IMR-90 (cell line): ENCODE data around the gene SRMS. TPM values are rescaled to one million over a fixed set of nuclear protein-coding genes. Genes with fewer than 3 reads are reported as not detected.

Source experiments
- ATAC-seq: fragments of 200-7000 bp; cut with Tn5 transposase; 2 replicates; pipeline ENCODE4 v1.9.1; 2020; ENCODE audit warnings: low read depth, mild to moderate bottlenecking, moderate library complexity
- BruUV-seq: library from RNA; stranded (reverse); fragments of 400-500 nt; replicated peaks from 2 replicates; lab custom pipeline; 2021; lab: Mats Ljungman, UMichigan
- CTCF ChIA-PET: fragments of 300-600 bp; formaldehyde crosslinking; extraction: SDS; loops from one replicate; lab custom pipeline; 2021; ENCODE audit warnings: antibody characterized with exemption; lab: Yijun Ruan, JAX
- POLR2A ChIA-PET: fragments of 300-600 bp; sonication (Branson Sonifier 250); formaldehyde crosslinking; loops from one replicate; lab custom pipeline; 2022; ENCODE audit warnings: antibody characterized with exemption; ENCODE audit not compliant: unreplicated experiment; lab: Charles Lee
- DNase-seq: peaks from one replicate; pipeline ENCODE4 v3.0.0; 2013
- H2AFZ ChIP-seq: replicated peaks from 2 replicates; pipeline ENCODE3; 2013; ENCODE audit warnings: low read length, mild to moderate bottlenecking; ENCODE audit not compliant: poor library complexity
- H2AK5ac ChIP-seq: 2 replicates; pipeline ENCODE4 v1.6.1; 2013; ENCODE audit warnings: low read depth, low read length, inconsistent platforms
- H2AK9ac ChIP-seq: replicated peaks from 2 replicates; pipeline ENCODE3; 2013; ENCODE audit warnings: mild to moderate bottlenecking, low read depth, low read length, moderate library complexity; ENCODE audit not compliant: poor library complexity
- H2BK120ac ChIP-seq: 2 replicates; pipeline ENCODE4 v1.6.1; 2013; ENCODE audit warnings: low read depth, low read length, inconsistent platforms
- H2BK15ac ChIP-seq: 3 replicates; pipeline ENCODE4 v1.6.1; 2013; ENCODE audit warnings: low read depth, low read length, inconsistent platforms
- H2BK20ac ChIP-seq: 2 replicates; pipeline ENCODE4 v1.6.1; 2013; ENCODE audit warnings: low read depth, mild to moderate bottlenecking, inconsistent platforms, low read length, moderate library complexity
- H2BK5ac ChIP-seq: 2 replicates; pipeline ENCODE4 v1.6.1; 2013; ENCODE audit warnings: mild to moderate bottlenecking, low read depth, low read length, inconsistent platforms; ENCODE audit not compliant: poor library complexity, severe bottlenecking
- H3K14ac ChIP-seq: replicated peaks from 2 replicates; pipeline ENCODE4 v1.6.1; 2013; ENCODE audit warnings: low read depth, low read length, inconsistent platforms
- H3K18ac ChIP-seq: 2 replicates; pipeline ENCODE4 v1.6.1; 2013; ENCODE audit warnings: low read depth, low read length, control low read depth
- H3K23ac ChIP-seq: 2 replicates; pipeline ENCODE4 v1.6.1; 2013; ENCODE audit warnings: low read depth, low read length, inconsistent platforms
- H3K27ac ChIP-seq: 2 replicates; pipeline ENCODE4 v1.5.1; 2013; ENCODE audit warnings: mild to moderate bottlenecking, control low read depth, low read length; ENCODE audit not compliant: insufficient read depth
- H3K27me3 ChIP-seq: 2 replicates; pipeline ENCODE4 v1.6.1; 2013; ENCODE audit warnings: low read length; ENCODE audit not compliant: control insufficient read depth, insufficient read depth
- H3K36me3 ChIP-seq: 2 replicates; pipeline ENCODE4 v1.6.1; 2013; ENCODE audit warnings: low read length, mixed read lengths; ENCODE audit not compliant: control insufficient read depth, insufficient read depth
- H3K4ac ChIP-seq: 2 replicates; pipeline ENCODE4 v1.6.1; 2013; ENCODE audit warnings: low read depth, low read length, inconsistent platforms
- H3K4me1 ChIP-seq: 2 replicates; pipeline ENCODE4 v1.6.1; 2013; ENCODE audit warnings: low read length, mixed read lengths; ENCODE audit not compliant: control insufficient read depth, insufficient read depth
- H3K4me2 ChIP-seq: 2 replicates; pipeline ENCODE4 v1.6.1; 2013; ENCODE audit warnings: low read depth, mild to moderate bottlenecking, control low read depth, low read length, moderate library complexity
- H3K4me3 ChIP-seq: 2 replicates; pipeline ENCODE4 v1.5.1; 2013; ENCODE audit warnings: low read depth, mild to moderate bottlenecking, control low read depth, low read length, moderate library complexity; ENCODE audit not compliant: insufficient read depth
- H3K56ac ChIP-seq: 2 replicates; pipeline ENCODE4 v1.6.1; 2013; ENCODE audit warnings: low read length, inconsistent platforms; ENCODE audit not compliant: insufficient read depth; ENCODE audit errors: extremely low read depth
- H3K79me1 ChIP-seq, 2 experiments: 2 replicates each; pipeline ENCODE4 v1.6.1; 2013; ENCODE audit warnings: low read length in 2 of 2, inconsistent platforms in 1 of 2, low read depth in 1 of 2
- H3K9ac ChIP-seq: 2 replicates; pipeline ENCODE4 v1.6.1; 2013; ENCODE audit warnings: low read depth, low read length, control low read depth
- H3K9me1 ChIP-seq: 2 replicates; pipeline ENCODE4 v1.6.1; 2013; ENCODE audit warnings: low read length, inconsistent platforms; ENCODE audit not compliant: insufficient read depth
- H3K9me3 ChIP-seq: 2 replicates; pipeline ENCODE4 v1.6.1; 2013; ENCODE audit warnings: low read length; ENCODE audit not compliant: control insufficient read depth, insufficient read depth
- H4K20me1 ChIP-seq: 2 replicates; pipeline ENCODE4 v1.6.1; 2013; ENCODE audit warnings: low read length, inconsistent platforms; ENCODE audit not compliant: insufficient read depth
- H4K5ac ChIP-seq: 2 replicates; pipeline ENCODE4 v1.6.1; 2013; ENCODE audit warnings: mild to moderate bottlenecking, low read depth, low read length, control low read depth
- H4K8ac ChIP-seq, 2 experiments: 2 replicates each; pipeline ENCODE4 v1.6.1; 2013; ENCODE audit warnings: low read depth in 2 of 2, low read length in 2 of 2, control low read depth in 1 of 2, inconsistent platforms in 1 of 2
- H4K91ac ChIP-seq: 2 replicates; pipeline ENCODE4 v1.6.1; 2013; ENCODE audit warnings: low read depth, low read length, inconsistent platforms; ENCODE audit not compliant: insufficient read depth
- BHLHE40 ChIP-seq: fragments of 150-350 bp; IDR thresholded peaks from 2 replicates; pipeline ENCODE4 v1.6.1; 2016; ENCODE audit warnings: mild to moderate bottlenecking, low read depth, low read length
- CEBPB ChIP-seq: IDR thresholded peaks from 2 replicates; pipeline ENCODE4 v1.6.1; 2012; ENCODE audit warnings: low read depth, low read length, improper control_type of control experiment
- CHD1 ChIP-seq: IDR thresholded peaks from 2 replicates; pipeline ENCODE4 v1.6.1; 2012; ENCODE audit warnings: low read depth, low read length, improper control_type of control experiment
- FOS ChIP-seq: fragments of 150-350 bp; IDR thresholded peaks from 2 replicates; pipeline ENCODE4 v1.6.1; 2016; ENCODE audit warnings: low read depth, low read length
- MAFK ChIP-seq: IDR thresholded peaks from 2 replicates; pipeline ENCODE4 v1.6.1; 2012; ENCODE audit warnings: low read depth, low read length, improper control_type of control experiment
- MXI1 ChIP-seq: IDR thresholded peaks from 2 replicates; pipeline ENCODE4 v1.6.1; 2012; ENCODE audit warnings: low read depth, mild to moderate bottlenecking, low read length, moderate library complexity, borderline replicate concordance
- NFE2L2 ChIP-seq: fragments of 150-350 bp; IDR thresholded peaks from 2 replicates; pipeline ENCODE4 v1.6.1; 2016; ENCODE audit warnings: low read depth, mild to moderate bottlenecking, low read length
- RAD21 ChIP-seq: IDR thresholded peaks from 2 replicates; pipeline ENCODE4 v1.6.1; 2012; ENCODE audit warnings: low read length, improper control_type of control experiment
- RCOR1 ChIP-seq: IDR thresholded peaks from 2 replicates; pipeline ENCODE4 v1.6.1; 2012; ENCODE audit warnings: mild to moderate bottlenecking, low read length, improper control_type of control experiment; ENCODE audit not compliant: insufficient replicate concordance
- RFX5 ChIP-seq: IDR thresholded peaks from 2 replicates; pipeline ENCODE4 v1.8.0; 2012; ENCODE audit warnings: low read depth, mild to moderate bottlenecking, low read length, moderate library complexity
- SMC3 ChIP-seq: fragments of 150-350 bp; IDR thresholded peaks from 2 replicates; pipeline ENCODE4 v1.6.1; 2016; ENCODE audit warnings: low read depth, mild to moderate bottlenecking, antibody characterized with exemption, low read length, moderate library complexity
- WGBS, 2 experiments: methylation state at CpG; one replicate each; pipeline versions ENCODE4 v1.1.5 to v1.1.7; 2013; ENCODE audit warnings: missing lambda C conversion rate in 2 of 2; ENCODE audit not compliant: insufficient read length in 1 of 2; ENCODE audit errors: extremely low coverage in 2 of 2; 5-methylcytosine and 5-hydroxymethylcytosine counted together
- dilution Hi-C: fragments of 300-500 bp; cut with HindIII; formaldehyde crosslinking; loops from one replicate; pipeline ENCODE4 v1.14.3; 2018; ENCODE audit warnings: low sequenced_read_pairs; ENCODE audit not compliant: unreplicated experiment
- in situ Hi-C: fragments of 300-500 bp; cut with MboI; formaldehyde crosslinking; loops from 3 replicates; pipeline ENCODE4 v1.14.3; 2019; ENCODE audit warnings: low sequenced_read_pairs, inconsistent platforms, mixed read lengths
- intact Hi-C: fragments of 100-400 bp; cut with micrococcal nuclease; formaldehyde crosslinking; loops from 2 replicates; pipeline ENCODE4 v1.10.0; 2022
- polyA plus RNA-seq, 3 experiments: library from polyadenylated mRNA; depleted of rRNA; stranded (reverse); fragments of >200 nt; gene quantifications; 2 replicates each; pipeline ENCODE4 v1.2.3, GENCODE V29; 2012; ENCODE audit warnings: low replicate concordance in 1 of 3
- total RNA-seq: library from RNA; depleted of rRNA; stranded (reverse); fragments of >200 nt; gene quantifications from 2 replicates; pipeline ENCODE4 v1.2.3, GENCODE V29; 2012
- TF ChIP-seq, protein P1 (sequence below): fragments of 150-350 bp; IDR thresholded peaks from 2 replicates; pipeline ENCODE4 v1.6.1; 2017; ENCODE audit warnings: mild to moderate bottlenecking, antibody characterized with exemption, low read length, low read depth
- TF ChIP-seq, protein P2 (sequence below): conservative IDR thresholded peaks from 2 replicates; pipeline ENCODE4 v1.5.1; 2012; ENCODE audit warnings: mild to moderate bottlenecking, low read depth, low read length, improper control_type of control experiment
- TF ChIP-seq, protein P3 (sequence below): fragments of 150-350 bp; IDR thresholded peaks from 2 replicates; pipeline ENCODE4 v1.6.1; 2016; ENCODE audit warnings: low read depth, mild to moderate bottlenecking, low read length, moderate library complexity, borderline replicate concordance

SRMS gene
- total and polyA plus RNA-seq, 2 of the 4 experiments (the other 2 are of a cell fraction): not detected

DNA sequence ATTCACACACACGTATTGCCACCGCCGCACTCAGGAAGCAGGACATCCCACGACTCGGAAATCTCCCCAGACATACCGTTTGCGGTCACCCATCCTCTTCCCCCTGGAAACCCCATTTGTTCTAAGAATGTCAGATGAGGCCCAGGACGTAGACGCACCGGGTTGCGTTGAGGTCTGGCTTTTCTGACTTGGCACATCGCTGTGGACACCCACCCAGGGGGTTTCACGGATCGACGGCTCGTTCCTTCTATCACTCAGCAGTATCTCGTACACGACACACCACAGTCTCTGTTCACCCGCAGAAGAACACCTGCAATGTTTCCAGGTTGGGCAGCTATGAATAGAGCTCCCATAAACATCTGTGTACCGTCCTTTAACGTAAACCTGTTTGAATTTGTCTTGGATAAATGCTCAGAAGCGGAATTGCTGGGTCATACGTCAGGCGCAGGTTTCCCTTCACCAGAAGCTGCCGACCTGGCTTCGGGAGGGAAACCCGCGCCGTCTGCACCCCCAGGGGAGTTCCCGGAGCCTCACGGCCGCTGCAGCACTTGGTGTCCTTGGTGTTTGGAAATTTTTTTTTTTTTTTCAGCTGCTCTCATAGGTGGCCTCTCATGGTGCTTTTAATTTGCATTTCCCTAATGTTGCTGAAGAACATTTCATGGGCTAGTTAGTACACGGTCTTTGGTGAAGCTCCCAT is 39.3 kb downstream of the SRMS start:
- 93% methylated on average over 12 of the region's 33 CpGs; no CpG with 5 or more reads in 1 of the 2 experiments for WGBS, 2 experiments

More for the DNA sequence above, 39.3 kb downstream of the SRMS start:
- BruUV-seq: no TSS peak
- H3K56ac ChIP-seq: no peak overlapping the region
- no peak overlapping the region for H4K5ac ChIP-seq
- no peak overlapping the region for H2BK120ac ChIP-seq
- H2BK20ac ChIP-seq: no peak overlapping the region
- in situ Hi-C loops (no loop called here), dilution Hi-C loops (no loop called here), intact Hi-C loops (no loop called here)
- H3K9me3 ChIP-seq: peaks cover 29% of the 10 kb centered on the region
- POLR2A ChIA-PET: no interaction called here
- no peaks in the 10 kb centered on the region for H4K20me1 ChIP-seq
- no peak overlapping the region for H3K4me2 ChIP-seq
- H2BK5ac ChIP-seq: no peak overlapping the region
- no peak overlapping the region for H3K9ac ChIP-seq
- no peak overlapping the region for H2AK5ac ChIP-seq
- H3K27ac ChIP-seq: no peak overlapping the region
- no peak overlapping the region for H3K18ac ChIP-seq
- H3K4me3 ChIP-seq: no peak overlapping the region
- H3K27me3 ChIP-seq: peaks cover 32% of the 10 kb centered on the region
- H4K91ac ChIP-seq: no peak overlapping the region
- H3K4ac ChIP-seq: no peak overlapping the region
- no peak overlapping the region for H2BK15ac ChIP-seq
- no peak for DNase-seq
- H3K79me1 ChIP-seq: no peaks in the 10 kb centered on the region
- H2AK9ac ChIP-seq: peak overlapping the region; percentile 45
- 0 out of 2 replicates have a peak, but pooled peaks cover 1% of the 10 kb centered on the region for H3K4me1 ChIP-seq
- TF ChIP-seq FOS: no peak
- no peak for TF ChIP-seq RCOR1
- TF ChIP-seq CHD1: no peak
- TF ChIP-seq NFE2L2: no peak
- no peak for TF ChIP-seq RAD21
- TF ChIP-seq, protein P1, sequence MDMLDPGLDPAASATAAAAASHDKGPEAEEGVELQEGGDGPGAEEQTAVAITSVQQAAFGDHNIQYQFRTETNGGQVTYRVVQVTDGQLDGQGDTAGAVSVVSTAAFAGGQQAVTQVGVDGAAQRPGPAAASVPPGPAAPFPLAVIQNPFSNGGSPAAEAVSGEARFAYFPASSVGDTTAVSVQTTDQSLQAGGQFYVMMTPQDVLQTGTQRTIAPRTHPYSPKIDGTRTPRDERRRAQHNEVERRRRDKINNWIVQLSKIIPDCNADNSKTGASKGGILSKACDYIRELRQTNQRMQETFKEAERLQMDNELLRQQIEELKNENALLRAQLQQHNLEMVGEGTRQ: no peak
- no peak for TF ChIP-seq MAFK
- TF ChIP-seq, protein P2, sequence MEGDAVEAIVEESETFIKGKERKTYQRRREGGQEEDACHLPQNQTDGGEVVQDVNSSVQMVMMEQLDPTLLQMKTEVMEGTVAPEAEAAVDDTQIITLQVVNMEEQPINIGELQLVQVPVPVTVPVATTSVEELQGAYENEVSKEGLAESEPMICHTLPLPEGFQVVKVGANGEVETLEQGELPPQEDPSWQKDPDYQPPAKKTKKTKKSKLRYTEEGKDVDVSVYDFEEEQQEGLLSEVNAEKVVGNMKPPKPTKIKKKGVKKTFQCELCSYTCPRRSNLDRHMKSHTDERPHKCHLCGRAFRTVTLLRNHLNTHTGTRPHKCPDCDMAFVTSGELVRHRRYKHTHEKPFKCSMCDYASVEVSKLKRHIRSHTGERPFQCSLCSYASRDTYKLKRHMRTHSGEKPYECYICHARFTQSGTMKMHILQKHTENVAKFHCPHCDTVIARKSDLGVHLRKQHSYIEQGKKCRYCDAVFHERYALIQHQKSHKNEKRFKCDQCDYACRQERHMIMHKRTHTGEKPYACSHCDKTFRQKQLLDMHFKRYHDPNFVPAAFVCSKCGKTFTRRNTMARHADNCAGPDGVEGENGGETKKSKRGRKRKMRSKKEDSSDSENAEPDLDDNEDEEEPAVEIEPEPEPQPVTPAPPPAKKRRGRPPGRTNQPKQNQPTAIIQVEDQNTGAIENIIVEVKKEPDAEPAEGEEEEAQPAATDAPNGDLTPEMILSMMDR: no peak
- TF ChIP-seq SMC3: no peak
- no peak for TF ChIP-seq MXI1
- TF ChIP-seq RFX5: no peak
- no peak for TF ChIP-seq BHLHE40
- TF ChIP-seq, protein P3, sequence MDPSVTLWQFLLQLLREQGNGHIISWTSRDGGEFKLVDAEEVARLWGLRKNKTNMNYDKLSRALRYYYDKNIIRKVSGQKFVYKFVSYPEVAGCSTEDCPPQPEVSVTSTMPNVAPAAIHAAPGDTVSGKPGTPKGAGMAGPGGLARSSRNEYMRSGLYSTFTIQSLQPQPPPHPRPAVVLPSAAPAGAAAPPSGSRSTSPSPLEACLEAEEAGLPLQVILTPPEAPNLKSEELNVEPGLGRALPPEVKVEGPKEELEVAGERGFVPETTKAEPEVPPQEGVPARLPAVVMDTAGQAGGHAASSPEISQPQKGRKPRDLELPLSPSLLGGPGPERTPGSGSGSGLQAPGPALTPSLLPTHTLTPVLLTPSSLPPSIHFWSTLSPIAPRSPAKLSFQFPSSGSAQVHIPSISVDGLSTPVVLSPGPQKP: no peak
- no peak for TF ChIP-seq CEBPB
- H3K9me1 ChIP-seq: no peaks in the 10 kb centered on the region
- no peak overlapping the region for H4K8ac ChIP-seq
- H3K14ac ChIP-seq: no peak overlapping the region
- no peak overlapping the region for H2AFZ ChIP-seq
- CTCF ChIA-PET: no interaction called here
- ATAC-seq: no peak
- no peak overlapping the region for H3K23ac ChIP-seq
- H3K36me3 ChIP-seq: no peaks in the 10 kb centered on the region
